DMS 273 (cell line): ENCODE results near the gene SASH1.
A peak's percentile ranks its signal among the peaks of the same experiment; 100 is the strongest.

Experiments
- DNase-seq: peaks from one replicate; lab custom pipeline; 2025; ENCODE audit not compliant: unreplicated experiment; lab: John Stamatoyannopoulos, UW

SASH1 gene

DNA sequence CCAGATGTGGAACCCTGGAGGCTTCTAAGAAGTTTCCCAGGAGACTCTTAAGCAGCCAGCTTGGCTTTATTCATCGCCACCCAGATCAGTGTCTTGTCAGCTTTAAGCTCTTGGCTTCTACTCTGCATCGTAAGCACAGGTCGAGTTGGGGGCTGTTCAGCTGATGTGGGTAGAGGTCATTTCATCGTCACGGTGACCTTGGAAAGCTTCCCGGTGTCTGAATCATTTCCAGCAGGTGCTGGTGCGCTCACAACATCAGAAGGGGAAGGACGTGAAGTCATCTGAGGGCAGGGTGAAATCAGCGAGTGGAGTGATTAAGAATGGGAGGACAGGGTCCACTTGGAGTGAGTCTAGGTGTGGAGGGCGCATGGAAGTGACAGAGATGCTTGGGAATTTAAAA is 112.6 kb downstream of the SASH1 start:
- no peak for DNase-seq

- no peak for DNase-seq
Measured at GRCh38 chr6:148455674-148456558, 113.3 kb downstream of the SASH1 start.

GRCh38 chr6:148457137-148457842 is 114.7 kb downstream of the SASH1 start:
- no peak for DNase-seq

DNA sequence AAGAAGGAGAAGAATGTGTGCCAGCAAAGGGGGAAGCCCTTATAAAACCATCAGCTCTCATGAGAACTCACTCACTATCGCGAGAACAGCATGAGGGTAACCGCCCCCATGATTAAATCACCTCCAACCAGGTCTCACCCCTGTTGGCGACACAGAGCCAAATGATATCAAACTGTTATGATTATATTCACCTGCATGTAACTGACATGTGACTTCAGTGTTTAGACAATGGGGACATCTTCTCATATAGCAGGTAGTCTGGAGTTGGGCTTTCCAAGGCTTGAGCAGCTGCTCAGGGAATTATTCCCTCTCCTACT is 115.2 kb downstream of the SASH1 start:
- no peak for DNase-seq

DNA sequence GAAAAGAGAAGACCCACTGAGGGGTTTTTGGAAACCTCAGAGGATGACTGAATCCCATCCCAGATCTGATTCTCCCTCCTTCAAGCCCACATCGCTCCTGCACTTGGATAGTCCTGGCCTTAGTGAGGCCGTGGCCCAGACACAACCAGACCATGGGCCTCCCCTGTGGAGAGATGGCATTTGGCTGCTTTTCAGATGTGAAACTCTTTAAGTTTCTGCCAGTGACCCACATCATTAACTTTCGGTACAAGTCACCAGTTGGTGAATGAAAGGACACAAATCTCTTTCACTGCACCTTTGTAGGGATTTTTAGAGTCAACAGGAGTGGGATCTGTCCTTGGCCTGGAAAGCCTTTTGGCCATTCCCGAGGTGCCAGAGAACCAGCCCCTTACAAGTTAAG is 116.6 kb downstream of the SASH1 start:
- DNase-seq = no peak

GRCh38 chr6:148460876-148461646 is 118.4 kb downstream of the SASH1 start:
- DNase-seq = no peak

GRCh38 chr6:148461986-148462577 is 119.4 kb downstream of the SASH1 start:
- DNase-seq = no peak

DNA sequence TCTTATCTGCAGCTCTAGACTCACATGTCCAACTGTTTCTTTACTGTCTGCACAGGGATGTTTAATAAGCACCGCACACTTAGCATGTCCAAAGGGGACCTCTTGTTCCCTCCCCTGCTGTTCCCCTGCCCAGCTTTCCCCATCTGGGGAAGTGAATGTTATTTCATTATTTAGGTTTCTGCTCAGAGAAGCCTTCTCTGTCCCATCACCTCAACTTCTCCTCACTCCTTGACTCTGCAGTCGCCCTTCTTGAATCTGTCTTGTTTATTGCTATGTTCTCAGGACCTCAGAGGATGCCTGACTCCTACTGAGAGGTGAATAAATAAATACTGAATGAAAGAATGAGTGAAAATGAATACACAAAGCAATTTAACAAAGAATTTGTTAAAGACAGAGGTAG is 121.0 kb downstream of the SASH1 start:
- DNase-seq = no peak

DNA sequence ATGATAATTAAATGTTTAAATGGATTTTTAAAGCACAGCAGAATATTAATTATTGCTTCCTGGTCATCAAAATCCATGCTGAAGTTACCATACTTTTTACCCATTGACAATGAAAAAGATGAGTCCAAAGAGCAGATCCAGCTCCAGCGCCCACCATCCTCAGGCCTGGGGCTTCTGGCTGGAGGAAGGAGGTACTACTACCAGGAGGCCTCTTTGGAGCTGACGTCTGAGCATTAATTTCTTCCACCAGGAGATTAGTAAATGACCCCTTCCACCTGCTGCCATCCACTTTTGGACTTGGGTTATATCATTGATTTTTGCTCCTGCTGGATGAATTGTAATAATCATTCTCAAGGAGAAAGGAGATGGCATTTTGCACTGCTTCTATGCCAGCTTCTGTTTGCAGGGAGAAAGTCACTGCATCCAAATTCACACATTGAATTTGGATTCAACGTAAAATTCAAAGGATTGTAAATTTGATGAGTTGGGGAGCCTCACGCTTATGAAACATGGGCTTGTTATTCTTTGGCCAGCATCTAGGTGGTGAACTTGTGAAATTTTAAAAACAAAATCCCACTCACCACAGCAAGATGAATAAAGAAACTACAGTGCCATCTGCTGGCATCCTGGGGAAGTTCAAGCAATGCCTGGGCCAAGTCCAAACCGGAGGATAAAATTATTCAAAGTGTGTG is 121.8 kb downstream of the SASH1 start:
- DNase-seq = peak; percentile 83

DNA sequence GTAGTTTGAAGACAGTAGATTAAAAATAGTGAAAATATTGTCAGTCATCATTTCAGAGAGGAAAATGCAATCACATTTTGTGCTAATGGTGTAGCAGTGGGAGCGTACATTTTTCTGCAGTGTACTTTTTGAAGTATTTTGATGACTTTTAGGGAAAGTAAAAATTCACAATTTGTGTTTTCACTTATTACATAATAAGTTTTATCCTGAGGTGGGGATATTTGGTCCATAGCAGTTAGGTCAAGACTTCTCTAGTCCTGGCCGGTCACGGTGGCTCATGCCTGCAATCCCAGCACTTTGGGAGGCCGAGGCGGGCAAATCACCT is 122.3 kb downstream of the SASH1 start:
- DNase-seq = no peak

- no peak for DNase-seq
Measured at GRCh38 chr6:148465670-148466069, 123.0 kb downstream of the SASH1 start.

GRCh38 chr6:148466158-148466557 is 123.5 kb downstream of the SASH1 start:
- DNase-seq = no peak

- DNase-seq = no peak
Measured at GRCh38 chr6:148467926-148468325, 125.3 kb downstream of the SASH1 start.

- DNase-seq = no peak
Measured at GRCh38 chr6:148470156-148470555, 127.5 kb downstream of the SASH1 start.

DNA sequence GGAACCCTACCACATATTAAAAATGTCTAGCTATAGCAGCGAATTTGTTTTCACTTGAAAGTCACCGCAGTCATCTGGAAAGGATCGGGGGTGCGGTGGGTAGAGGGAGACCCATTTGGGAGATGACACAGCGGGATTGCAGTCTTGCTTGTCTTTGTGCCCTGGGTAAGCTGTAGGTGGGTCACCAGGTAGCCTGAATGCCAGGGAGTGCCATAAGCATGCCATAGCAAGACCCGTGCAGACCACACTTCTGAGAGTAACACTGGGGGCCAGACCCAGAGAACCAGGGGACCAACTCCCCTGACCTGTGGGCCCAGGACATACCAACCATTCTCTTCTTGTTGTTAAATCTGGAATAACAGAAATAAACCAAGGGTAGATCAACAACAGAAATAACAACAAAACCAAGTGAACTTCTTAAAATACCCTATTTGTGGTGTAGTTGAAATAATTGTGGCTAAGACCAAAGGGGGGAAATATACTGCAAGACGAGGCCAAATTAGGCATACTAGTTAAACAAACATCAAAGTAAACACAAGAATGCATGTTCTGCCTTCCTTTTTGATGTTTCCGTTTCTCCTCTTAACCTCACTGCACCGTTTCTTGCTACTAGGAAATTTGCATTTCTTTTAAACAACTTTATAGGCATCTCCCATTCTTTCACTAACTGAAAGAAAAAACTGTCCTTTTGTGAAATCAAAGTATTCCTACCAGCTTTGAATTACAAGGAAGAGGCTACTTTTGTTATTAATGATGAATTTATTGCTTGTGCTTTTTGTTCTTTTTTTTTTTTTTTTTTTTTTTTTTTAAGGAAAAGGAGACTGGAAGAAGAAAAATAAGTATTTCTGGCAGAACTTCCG is 128.2 kb downstream of the SASH1 start:
- DNase-seq = no peak

DNA sequence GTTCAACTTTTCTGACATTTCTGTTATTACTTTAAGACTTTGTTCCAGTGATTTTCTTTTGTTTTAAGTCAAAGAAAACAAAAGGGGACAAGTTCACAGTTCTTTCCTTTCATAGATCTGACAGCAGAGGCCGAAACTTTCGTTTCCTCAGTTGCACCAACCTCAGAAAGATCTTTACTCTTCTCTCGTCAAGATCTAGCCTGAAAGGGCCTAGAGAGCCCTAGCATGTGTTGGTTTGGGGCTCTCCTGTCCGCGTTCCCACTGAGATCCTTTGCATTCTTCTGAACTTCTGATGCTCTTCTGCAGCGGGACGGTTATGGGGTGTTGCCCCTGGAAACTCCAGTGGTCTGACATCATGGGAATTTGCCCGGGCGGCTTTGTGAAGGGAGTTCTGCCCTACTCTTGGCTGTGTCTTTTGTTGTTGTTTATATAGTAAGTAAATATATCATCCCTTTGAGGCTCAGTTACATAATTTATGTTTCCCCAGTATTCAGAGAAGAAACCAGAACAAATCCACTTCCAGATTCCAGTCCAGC is 129.1 kb downstream of the SASH1 start:
- no peak for DNase-seq

- DNase-seq = no peak
Measured at GRCh38 chr6:148472171-148473105, 129.8 kb downstream of the SASH1 start.

DNA sequence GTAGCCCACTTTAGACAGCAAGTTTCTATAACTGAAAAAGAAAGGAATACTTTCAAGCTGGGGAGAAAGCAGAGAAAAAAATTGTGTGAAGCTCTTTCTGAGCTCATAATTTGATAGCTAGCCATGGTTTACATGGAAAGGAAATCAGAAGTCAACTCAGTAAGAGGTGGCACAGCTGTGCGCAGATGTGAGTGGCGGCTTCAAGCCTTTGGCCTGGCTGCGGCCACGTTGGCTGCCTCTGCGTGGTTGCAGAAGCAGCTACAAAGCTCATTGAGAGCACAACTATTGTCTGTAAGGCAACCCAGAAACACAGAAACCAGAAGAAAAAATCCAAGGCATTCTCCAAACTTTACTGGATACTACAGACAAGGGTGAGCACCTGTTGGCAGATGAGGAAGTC is 136.9 kb downstream of the SASH1 start:
- no peak for DNase-seq

DNA sequence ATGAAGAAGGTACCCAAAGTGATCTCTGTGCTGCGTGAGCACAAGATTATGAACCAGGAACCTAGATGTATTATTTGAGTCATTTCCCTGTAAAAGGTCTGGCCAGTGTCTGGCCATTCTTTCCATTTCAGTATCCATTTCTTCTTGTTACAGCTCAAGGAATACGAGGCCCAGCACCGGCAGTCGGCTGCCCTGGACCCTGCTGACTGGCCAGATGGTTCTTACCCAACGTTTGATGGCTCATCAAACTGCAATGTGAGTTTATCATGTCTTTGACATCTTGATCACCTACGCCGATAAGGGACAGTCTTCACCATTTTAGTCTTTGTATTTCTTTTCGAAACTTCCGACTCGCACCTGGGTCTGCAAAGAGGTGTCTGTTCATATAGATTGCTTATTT is 144.8 kb downstream of the SASH1 start:
- no peak for DNase-seq
